Tibial nerve (tissue), 3 donors: ENCODE data around the gene ABCC10.

Experiments
- CTCF ChIP-seq, 5 experiments: fragments of 200-600 bp in 3 of 5; fragments of 450-650 bp in 2 of 5; sonication (generic) in 3 of 5; IDR thresholded peaks; one replicate each; pipeline ENCODE4 v1.5.1; 2016 to 2019; ENCODE audit warnings: antibody characterized with exemption in 5 of 5, mild to moderate bottlenecking in 3 of 5, moderate library complexity in 2 of 5
- POLR2A ChIP-seq, 2 donors: fragments of 450-650 bp; IDR thresholded peaks; one replicate each; pipeline ENCODE4 v1.6.1; 2017; ENCODE audit warnings: antibody characterized with exemption in 2 of 2, mild to moderate bottlenecking in 2 of 2, moderate library complexity in 2 of 2

- TF ChIP-seq CTCF (IDR thresholded peaks at IDR 0.05) = no peak
- TF ChIP-seq POLR2A (IDR thresholded peaks at IDR 0.05) = no peak
These were observed 7.2 kb upstream of the ABCC10 start for GRCh38 chr6:43420012-43420709.
